ENCODE measurements around the gene NCAN.
"Not testable (repeated sequence)": the region's sequence is repeated elsewhere in the genome, so short reads cannot be mapped to it uniquely, and the experiment has no call there.

NCAN gene

GRCh38 chr19:19224150-19224851 is 12.5 kb downstream of the NCAN start:
- ATAC-seq: no peak
- no peak for DNase-seq

DNA sequence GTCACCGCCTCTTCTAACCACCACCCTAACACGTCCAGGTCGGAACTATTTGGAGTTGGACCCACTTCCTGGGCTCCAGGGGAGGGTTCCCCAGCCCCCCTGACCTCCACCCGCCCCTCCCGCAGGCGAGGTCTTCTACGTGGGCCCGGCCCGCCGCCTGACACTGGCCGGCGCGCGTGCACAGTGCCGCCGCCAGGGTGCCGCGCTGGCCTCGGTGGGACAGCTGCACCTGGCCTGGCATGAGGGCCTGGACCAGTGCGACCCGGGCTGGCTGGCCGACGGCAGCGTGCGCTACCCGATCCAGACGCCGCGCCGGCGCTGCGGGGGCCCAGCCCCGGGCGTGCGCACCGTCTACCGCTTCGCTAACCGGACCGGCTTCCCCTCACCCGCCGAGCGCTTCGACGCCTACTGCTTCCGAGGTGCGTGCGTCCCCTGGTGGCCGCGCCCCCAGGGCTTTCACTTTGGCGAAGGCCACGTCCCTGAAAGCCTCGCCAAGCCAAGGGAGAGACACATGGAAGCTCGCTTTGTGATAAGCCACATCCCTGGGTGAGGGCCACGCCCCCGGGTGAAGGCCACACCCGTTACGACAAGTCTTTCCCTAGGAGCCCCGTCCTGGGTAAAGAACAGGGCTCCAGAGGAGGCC is 13.2 kb downstream of the NCAN start:
- DNase-seq (peak; percentile 81), ATAC-seq (peak; percentile 83)

GRCh38 chr19:19226204-19226603 is 14.4 kb downstream of the NCAN start:
- no peak for DNase-seq
- ATAC-seq: no peak

DNA sequence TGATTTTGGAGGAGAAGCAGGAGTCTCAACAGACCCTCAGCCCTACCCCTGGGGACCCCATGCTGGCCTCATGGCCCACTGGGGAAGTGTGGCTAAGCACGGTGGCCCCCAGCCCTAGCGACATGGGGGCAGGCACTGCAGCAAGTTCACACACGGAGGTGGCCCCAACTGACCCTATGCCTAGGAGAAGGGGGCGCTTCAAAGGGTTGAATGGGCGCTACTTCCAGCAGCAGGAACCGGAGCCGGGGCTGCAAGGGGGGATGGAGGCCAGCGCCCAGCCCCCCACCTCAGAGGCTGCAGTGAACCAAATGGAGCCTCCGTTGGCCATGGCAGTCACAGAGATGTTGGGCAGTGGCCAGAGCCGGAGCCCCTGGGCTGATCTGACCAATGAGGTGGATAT is 14.9 kb downstream of the NCAN start:
- DNase-seq (no peak), ATAC-seq (no peak)

- ATAC-seq (no peak), DNase-seq (no peak)
Observed at GRCh38 chr19:19227217-19227616, 15.5 kb downstream of the NCAN start.

DNA sequence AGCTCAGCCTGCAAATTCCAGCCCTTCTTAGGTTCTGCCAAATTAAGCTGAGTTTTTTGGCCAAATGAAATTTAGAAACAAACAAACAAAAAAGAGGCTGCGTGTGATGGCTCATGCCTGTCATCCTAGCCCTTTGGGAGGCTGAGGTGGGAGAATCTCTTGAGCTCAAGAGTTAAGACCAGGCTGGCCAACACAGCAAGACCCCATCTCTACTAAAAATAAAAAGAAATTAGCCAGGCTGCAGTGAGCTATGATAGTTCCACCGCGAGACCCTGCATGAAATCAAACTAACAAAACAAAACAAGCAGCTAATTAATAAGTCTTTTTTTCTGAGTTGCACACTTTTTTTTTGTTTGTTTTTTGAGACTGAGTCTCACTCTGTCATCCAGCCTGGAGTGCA is 17.9 kb downstream of the NCAN start:
- no peak for DNase-seq
- no peak for ATAC-seq

- no peak for ATAC-seq
- no peak for DNase-seq
Observed at GRCh38 chr19:19230999-19231398, 19.2 kb downstream of the NCAN start.

GRCh38 chr19:19232261-19232721 is 20.5 kb downstream of the NCAN start:
- DNase-seq (no peak), ATAC-seq (no peak)

GRCh38 chr19:19234220-19234816 is 22.6 kb downstream of the NCAN start:
- DNase-seq: no peak
- no peak for ATAC-seq

- ATAC-seq (no peak), DNase-seq (no peak)
Observed at GRCh38 chr19:19236173-19236572, 24.4 kb downstream of the NCAN start.

DNA sequence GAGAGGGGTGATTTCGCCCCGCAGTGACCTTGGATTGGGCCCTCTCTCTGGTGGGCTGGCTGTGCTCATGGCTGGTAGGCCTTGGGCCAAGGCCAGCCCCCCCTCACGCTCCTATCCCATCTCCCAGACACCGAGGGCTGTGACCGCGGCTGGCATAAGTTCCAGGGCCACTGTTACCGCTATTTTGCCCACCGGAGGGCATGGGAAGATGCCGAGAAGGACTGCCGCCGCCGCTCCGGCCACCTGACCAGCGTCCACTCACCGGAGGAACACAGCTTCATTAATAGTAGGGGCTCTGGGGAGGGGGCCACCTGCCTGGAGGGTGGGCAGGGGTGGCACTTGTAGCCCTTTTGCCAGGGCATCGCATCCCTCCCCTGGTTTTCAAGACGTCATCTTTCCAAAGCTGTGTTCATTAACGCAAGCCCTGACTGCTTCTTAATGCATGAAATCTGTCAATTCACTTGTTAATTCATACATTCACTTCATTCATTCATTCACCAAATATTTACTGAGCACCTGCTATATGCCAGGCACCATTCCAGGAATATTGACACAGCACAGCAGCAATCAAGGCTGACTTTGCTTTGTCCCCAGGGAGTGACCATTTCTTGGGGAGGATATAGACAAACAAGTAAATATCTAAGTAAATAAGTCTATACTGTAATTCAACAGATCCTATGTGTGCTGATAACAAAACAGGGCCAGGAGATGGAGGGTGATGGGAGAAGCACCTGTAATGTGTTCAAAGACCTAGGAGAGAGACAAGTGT is 26.6 kb downstream of the NCAN start:
- ATAC-seq: no peak
- no peak for DNase-seq

DNA sequence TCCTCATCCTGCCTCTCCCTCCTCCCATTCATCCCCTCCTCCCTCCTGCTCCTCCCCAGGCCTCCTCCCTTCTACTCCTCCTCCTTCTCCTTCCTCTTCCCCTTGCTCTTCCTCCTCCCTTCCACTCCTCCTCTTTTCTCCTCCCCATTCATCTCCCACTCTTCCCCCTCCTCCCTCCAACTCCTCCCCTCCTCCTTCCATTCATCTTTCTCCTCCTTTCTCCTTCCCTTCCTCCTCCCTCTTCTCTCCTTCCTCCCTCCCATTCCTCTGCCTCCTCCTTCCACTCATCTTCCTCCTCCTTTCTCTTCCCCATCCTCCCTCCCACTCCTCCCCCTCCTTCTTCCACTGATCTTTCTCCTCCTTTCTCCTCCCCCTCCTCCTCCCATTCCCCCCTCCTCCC is 27.9 kb downstream of the NCAN start:
- ATAC-seq: no peak

DNA sequence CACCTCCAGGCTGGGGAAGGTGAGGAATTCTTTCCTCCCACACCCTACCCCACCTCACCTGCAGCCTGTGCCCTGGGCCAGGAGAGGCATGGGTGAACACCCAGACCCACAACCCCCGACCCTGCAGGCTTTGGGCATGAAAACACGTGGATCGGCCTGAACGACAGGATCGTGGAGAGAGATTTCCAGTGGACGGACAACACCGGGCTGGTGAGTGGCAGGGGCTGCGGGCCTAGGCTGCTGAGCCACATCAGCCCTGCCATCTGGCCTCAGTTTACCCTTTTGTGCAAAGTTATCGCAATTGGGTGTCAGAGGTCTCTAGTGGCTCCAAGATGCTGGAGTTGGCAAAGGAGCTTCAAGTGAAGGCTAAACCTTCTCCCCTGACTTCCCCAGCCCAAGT is 28.7 kb downstream of the NCAN start:
- ATAC-seq (no peak), DNase-seq (no peak)

More for the DNA sequence above, 27.9 kb downstream of the NCAN start:
- no peak for DNase-seq

GRCh38 chr19:19250196-19250801 is 38.5 kb downstream of the NCAN start:
- no peak for ATAC-seq

DNA sequence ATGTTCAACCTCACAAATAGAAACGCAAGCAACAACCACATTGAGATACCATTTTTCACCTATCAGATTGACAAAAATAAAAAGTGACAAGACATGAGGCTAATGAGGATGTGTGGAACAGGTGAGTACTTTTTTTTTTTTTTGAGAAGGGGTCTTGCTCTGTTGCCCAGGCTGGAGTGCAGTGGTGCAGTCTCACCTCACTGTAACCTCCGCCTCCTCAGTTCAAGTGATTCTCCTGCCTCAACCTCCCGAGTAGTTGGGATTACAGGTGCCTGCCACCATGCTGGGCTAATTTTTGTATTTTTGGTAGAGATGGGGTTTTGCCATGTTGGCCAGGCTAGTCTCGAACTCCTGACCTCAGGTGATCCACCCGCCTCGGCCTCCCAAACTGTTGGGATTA is 41.7 kb downstream of the NCAN start:
- not testable (repeated sequence) for DNase-seq, ATAC-seq

More at GRCh38 chr19:19250196-19250801, 38.5 kb downstream of the NCAN start:
- no peak for DNase-seq

DNA sequence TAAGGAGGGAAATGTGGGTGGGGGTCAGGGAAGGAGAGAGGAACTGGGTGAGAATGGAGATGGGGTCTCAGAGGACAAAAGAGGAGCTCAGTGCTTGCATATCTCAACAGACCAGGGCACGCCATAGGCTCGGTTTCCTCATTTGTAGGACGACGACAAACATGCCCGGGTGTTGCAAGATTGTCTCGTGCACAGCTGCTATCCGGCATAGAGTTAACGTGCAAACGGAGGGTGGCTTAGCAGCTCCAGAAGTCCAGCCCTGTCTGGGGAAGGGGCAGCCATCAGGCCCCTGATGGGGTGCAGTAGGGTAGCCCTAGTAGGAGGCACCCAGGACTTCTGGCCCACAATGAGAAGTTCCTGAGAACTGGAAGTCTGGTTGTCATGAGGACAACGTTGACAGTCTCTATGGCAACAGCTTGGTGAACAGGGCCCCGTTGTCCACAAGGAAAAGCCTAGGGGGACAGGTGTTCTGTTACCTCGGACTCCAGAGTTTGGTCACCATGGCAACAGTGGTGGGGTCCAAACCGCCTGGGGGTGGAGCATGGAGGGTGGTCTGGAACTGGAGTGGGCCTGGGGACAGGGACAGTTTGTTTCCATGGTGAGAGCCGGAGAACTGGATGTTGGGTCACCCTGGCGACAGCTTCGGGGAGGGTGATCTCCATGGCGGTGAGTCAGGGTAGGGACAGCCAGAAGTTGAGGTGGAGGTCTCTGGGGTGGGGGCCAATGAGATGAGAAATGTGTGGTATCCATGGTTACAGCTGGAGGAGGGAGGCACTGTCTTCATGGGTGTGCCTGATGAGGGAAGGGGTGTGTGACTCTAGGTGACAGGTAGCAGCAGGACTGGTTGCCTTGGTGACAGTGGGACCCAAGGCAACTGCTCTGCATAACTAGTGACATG is 44.6 kb downstream of the NCAN start:
- DNase-seq (no peak), ATAC-seq (no peak)

DNA sequence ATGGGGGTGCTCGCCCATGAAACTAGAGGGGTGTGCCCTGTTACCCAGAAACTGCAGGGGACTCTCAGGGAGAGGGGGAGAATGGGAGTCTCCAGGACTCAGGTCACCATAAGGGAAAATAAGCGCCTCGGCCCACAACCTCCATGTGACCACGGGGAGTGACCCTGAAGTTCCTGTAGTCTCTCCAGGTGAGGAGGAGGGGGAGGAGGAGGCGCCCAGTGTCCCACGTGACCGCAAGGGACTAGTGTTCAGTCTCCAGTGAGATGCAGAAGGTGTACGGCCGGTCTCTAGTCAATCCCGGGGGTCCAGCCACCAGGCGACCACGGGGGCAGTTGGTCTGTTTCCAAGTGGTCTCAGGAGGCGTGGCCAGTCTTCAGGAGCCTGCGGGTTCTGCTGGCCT is 45.4 kb downstream of the NCAN start:
- DNase-seq: no peak
- ATAC-seq: no peak

GRCh38 chr19:19257836-19258588 is 46.3 kb downstream of the NCAN start:
- no peak for ATAC-seq
- DNase-seq: no peak

- no peak for DNase-seq
- ATAC-seq: no peak
Observed at GRCh38 chr19:19258589-19259338, 47.0 kb downstream of the NCAN start.

- ATAC-seq (peak; percentile 38), DNase-seq (no peak)
Observed at GRCh38 chr19:19259741-19260140, 48.0 kb downstream of the NCAN start.
